Right kidney (tissue), 1 donor: ENCODE measurements around the gene ARNT2.

Experiments
- DNase-seq: peaks from one replicate; pipeline ENCODE4 v3.0.0-alpha.2; 2016

The ARNT2 gene

DNA sequence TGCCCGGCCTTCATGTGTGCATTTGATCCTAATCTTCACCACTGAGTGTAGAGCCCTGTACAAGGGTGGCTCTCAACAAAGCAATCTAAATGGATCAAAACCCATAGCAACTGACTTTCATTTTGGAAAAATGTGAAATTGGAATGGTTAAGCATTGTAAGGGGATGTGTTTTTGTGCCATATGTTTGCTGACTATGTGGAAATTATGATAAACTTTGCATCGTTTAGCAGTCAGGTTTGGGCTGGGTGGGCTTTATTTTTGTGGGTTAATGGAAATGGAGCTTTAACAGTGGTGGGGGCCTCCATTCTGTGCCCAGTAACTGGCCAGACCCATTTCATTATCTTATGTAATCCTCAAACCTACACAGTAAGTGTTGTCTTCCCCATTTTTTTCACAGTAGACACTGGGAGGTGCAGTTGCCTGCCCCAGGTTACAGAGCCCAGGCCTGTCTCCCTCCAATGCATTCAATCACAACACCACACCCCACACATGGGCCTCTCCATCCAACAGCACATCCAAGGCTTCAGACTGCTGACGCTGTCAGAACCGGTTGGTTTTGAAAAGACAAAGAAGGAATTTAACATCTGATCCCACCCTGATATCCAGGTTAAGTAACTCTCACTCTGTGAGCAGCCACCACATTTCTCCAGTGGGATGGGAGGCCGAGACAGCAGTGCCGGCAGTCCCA, 154.6 kb downstream of the ARNT2 start:
- DNase-seq: no peak

DNA sequence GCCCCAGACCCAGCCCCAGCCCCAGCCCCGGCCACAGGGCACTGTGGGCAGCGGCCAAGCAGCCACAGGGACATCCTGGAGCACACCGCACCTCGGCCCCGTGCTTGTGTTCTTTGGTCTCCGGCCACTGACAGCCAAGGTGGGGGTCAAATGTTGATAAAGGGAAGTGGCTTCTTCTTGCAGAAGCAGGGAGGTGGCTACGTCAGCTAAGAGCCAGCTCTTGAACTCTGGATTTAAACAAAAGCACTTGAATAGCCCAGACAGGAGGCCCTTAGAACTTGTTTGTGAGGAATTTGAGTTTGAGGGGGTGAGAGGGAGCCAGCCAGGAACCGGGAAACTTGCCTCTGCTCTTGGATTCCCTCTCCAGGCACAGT, 155.1 kb downstream of the ARNT2 start:
- DNase-seq: no peak

DNA sequence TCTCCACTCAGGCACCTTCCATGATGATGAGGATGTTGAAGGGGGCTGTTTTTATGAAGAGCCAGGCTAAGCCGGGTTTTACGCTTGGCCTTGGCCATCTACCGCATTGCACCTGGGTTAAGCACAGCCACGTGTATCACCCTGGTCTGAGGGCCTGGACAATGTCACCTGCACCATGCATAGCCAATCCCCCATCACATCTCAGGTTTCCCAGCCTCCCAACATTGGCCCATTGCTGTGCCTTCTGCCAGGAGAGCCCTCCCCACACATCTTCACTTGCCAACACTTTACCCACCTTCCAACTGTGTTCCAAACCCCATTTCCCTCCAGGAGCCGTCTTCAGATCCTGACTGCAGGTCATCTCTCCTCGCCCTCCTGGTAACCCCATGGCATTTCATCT, 155.6 kb downstream of the ARNT2 start:
- DNase-seq: no peak

DNA sequence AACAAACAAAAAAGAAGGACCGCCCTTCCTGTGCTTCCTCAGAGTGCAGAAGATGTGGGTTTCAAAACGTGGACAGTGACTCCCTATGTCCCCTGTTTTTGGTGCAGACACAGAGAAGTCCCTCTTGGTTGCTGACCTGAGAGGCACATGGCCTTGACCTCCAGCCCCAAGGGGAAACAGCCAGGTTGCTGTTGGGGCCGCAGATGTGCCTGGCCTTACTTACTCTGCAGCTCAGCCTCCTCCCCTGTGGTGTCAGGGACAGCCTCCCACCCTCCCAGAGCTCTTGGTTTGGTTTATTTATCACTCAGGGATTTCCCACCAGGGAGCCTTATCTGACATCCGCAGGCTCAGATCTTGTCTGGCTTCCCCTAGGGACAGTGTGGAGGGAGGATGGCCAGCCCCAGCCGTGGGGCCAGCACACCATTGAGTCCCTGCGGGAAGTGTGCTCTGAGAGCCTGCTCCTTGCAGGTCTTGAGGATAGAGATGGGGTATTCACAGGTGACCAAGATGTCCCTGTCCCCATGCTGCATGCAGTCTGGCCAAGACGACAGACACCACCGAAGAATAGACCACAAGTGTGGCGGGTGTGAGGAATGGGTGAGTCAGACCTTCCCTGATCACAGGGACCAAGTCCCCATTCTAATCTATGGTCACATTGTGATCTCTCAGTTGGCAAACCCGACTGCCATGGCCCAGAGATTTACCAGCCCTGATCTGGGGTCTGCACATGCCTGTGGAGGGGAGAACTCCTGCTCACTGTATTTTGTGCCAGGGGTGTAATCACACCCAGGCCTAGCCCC, 156.6 kb downstream of the ARNT2 start:
- DNase-seq: no peak

DNA sequence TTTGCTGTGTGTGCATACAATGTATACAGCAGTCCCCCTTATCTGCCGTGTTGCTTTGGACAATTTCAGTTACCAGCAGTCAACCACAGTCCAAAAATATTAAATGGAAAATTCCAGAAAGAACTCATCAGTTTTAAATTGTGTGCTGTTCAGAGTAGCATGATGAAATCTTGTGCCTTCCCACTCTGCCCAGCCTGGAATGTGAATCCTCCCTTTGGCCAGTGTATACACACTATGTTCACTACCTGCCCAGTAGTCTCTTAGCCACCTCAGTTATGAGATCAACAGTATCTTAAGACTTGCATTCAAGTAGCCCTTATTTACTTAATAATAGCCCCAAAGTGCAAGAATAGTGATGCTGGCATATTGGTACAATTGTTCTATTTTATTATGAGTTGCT, 157.3 kb downstream of the ARNT2 start:
- no peak for DNase-seq

- no peak for DNase-seq
These were observed 157.9 kb downstream of the ARNT2 start for GRCh38 chr15:80562033-80562432.

GRCh38 chr15:80562846-80563245, 158.7 kb downstream of the ARNT2 start:
- no peak for DNase-seq

- no peak for DNase-seq
These were observed 159.3 kb downstream of the ARNT2 start for GRCh38 chr15:80563372-80563997.

DNA sequence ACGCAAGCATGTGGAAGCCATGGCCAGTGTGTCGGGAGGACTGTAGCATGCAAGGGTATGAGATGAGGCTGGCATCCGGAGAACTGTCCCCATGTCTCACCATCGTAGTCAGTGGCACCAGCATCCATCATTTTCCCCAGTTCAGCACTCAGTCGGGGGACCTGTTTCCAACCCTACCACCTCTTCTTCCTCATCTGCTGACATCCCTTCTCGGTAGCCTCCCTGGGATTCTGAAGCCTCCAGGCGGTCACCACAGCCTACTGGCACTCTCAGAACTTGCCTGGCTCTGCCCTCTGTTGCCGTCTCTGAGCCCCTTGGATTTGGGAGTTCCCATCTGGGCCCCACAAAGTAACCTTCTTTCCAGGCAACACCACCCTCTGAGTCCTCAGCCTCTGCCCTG, 159.9 kb downstream of the ARNT2 start:
- no peak for DNase-seq

GRCh38 chr15:80565398-80565797, 161.2 kb downstream of the ARNT2 start:
- DNase-seq: no peak

DNA sequence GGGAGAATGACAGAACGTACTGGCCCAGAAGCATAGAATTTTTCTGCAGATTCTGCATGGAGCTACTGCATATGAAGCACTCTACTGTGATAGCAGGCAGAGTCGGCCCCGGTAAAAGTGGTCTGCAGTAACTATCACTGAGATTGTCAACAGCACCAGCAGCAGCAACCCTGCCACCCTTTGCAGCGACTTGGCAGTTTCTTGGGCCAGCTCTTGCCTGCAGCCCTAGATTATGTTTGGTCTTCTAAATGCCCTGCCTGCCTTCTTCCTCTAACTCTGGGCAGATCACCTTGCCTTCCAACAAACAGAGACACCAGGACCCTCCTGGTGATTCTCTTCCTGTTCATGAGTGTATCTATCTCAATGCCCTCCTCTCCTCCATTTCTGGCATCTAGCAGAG, 161.8 kb downstream of the ARNT2 start:
- DNase-seq: no peak

- peak; percentile 19 for DNase-seq
These were observed 163.6 kb downstream of the ARNT2 start for GRCh38 chr15:80567721-80568157.

DNA sequence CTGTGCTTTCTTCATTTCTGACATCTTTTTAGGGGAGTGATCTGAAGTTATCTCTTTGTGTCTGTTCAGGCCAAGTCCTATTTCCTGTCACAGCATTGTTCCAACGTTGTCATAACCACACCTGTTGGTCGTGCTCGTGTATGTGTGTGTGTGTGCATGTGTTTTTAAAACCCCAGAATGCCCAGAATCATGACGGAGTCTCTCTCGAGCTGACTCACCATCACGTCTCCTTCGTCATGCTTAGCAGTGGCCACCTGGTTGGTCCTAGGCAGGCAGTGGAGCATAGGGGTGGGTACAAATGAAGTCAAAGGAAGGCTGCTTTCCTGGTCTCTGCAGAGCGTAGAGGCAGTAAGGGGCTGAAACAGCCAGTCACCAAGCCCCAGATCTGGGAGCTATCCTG, 164.1 kb downstream of the ARNT2 start:
- DNase-seq: no peak

DNA sequence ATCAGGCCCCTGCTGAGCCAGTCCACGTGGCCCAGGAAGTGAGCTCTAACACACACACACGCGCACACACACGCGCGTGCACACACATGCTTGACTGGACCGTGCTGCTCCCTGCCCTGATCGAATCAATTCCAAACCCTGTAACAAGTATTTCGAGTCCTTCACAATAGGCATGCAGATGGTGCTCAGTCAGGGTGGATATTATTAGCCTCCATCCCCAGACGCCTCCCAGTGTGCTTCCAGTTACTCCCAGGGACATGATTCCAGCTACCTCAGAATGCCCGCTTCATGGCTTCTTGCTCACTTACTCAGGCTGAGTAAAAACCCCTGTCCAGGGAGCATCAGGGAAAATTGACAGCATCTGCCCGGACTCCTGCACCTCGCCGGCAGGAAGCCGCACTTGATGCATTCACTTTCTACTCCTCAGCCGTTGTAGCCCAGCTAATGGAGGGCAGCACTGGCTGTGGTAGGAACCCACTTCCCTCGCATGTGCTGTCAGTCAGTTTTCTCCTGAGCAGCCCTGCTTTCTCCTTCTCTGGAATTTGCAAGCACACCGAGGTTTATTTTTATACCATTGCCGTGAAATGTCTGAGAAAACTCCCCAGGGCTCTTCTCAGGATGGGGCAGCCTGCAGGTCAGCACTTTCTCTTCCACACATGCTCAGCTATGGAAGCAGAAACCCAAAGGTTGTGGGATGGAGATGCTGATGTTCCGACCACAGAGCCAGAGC, 164.9 kb downstream of the ARNT2 start:
- DNase-seq: no peak

DNA sequence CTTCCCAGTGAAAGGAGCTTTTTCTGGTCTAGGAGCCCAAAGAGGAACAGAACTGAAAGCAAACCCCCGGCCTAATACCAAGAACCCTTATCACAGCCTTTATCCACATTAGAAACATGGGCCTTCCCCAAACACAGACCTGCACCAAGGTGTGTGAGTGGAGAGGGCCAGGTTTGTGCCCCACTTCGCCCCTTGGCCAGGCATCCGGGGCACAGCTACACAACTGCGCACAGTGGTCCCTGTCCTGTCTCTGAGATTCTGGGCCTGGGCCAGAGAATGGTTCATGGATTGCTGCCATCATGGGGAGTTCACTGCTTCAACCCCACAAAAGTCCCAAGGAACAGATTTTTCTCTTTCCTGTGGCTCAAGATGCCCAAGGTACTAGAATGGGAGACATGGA, 165.5 kb downstream of the ARNT2 start:
- no peak for DNase-seq

DNA sequence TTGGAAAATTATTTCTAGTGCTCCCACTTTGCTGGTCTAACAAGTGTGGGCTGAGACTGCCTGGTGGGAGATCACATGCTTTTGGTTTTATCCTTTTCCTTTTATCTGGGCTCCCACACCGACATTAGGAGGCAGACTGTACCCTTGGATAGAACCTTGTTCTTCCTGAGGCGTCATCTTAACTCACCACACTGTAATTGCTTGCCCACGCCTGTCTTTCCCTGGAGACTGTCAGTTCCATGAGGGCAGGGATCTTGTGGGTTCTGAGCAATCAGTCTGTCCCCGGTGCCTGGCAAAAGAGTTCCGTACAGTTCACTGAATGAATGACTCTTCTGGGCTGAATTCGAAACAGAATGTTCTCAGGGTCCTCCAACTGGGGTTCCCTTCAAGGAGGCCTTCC, 166.4 kb downstream of the ARNT2 start:
- DNase-seq: no peak

DNA sequence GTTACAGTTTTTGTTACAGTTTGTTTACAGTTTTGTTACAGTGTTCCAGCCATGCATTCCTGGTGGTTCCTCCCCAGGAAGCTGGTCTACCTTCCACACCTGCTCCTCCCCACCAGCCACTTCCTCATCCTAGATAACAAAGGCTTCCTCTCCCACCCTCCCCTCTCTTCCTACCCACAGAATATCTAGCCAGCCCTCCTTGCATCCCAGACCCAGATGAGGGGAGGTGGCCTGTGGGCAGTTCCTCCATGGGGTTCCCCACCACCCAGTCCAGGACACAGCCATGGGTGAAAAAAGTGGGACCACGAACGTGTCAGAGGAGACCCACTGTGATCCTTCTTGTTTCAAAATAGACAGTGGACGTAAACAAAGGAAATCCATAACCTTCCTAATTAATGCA, 168.2 kb downstream of the ARNT2 start:
- no peak for DNase-seq

DNA sequence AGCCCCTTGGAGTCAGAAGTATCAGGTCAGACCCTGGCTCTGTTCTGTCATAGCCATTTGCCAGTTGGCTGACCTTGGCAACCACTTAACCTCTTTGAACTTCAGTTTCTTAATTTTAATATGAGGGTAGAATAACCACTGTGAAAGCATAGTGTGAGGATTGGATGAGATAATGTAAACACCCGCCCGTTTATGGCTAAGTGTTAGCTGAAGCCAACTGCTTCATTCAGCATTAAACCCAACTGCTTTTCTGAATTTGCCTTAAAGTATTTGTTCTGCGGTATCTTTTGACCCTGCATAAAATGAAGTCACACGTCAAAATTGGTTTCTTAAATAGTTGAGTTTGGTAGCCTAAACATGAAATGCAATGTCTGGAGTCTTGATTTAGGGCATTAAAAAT, 169.4 kb downstream of the ARNT2 start:
- no peak for DNase-seq

DNA sequence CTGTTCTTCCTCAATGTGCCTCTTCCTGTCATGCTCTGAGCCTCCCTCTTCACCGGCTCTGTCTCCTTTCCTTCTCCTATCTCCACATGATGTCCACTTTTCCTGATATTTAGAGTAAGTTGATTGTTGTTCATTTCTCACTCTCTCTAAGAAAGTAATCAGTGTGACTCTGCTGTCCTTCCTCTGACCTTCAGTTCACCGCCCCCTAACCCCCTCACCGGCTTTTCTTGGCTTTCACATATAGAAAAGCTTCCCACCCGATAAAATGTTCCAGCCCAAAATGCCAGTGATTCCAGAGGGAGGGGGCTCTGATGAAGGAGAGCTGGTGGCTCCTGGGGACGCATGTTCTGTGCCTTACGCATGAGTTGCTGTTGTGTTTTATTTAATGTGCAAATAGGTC, 170.4 kb downstream of the ARNT2 start:
- DNase-seq: no peak

GRCh38 chr15:80576519-80577090, 172.4 kb downstream of the ARNT2 start:
- DNase-seq: no peak

DNA sequence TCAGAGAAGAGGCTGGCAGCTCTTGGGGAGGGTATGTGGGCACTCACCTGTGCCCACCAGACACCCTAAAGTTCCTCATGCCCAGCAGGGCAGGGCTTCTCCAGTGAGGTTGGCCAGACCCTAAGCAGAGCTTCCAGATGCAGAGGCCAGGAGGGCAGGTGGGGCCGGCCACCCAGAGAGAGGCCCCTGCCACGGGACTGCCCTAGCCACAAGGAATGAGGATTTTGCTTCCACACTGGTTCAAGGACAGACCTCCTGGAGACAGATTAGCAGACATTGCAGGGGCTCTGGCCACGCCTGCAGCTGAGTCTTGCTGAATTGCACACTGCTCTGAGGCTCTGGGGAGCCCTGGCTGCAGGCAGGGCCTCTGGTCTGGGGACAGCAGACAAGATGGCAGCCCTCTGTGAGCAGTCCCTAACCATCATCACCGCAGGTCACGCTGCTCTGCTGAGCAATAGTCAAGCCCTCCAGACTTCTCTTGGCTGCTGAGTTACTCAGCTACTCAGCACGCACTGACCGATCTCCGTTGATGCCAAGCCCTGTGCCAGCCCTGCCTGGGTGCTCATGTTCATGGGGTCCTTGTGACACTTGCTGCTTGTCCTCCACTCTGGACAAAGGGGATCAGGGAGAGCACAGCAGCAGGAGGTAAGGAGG, 173.5 kb downstream of the ARNT2 start:
- DNase-seq: no peak

- no peak for DNase-seq
These were observed 174.0 kb downstream of the ARNT2 start for GRCh38 chr15:80578206-80578595.
